HEK293 (cell line): ENCODE results near the gene CCDC141.
"Not testable (repeated sequence)": the region's sequence is repeated elsewhere in the genome, so short reads cannot be mapped to it uniquely, and the experiment has no call there.

ENCODE experiments used
- CTCF ChIA-PET: fragments of 350-600 bp; formaldehyde crosslinking; extraction: SDS; loops from one replicate; lab custom pipeline; 2021; ENCODE audit warnings: antibody characterized with exemption; lab: Yijun Ruan, JAX
- POLR2A ChIA-PET: fragments of 300-600 bp; formaldehyde crosslinking; extraction: SDS; loops from one replicate; lab custom pipeline; 2020; ENCODE audit warnings: antibody characterized with exemption, inconsistent platforms; lab: Yijun Ruan, JAX
- H3K27ac ChIP-seq: fragments of 200-500 bp; sonication (Bioruptor generic); 2 replicates; pipeline ENCODE4 v1.5.1; 2014; ENCODE audit warnings: low read depth, low read length, control low read depth, inconsistent platforms; ENCODE audit errors: extremely low read depth
- H3K36me3 ChIP-seq, 2 experiments: fragments of 200-500 bp in 1 of 2; sonication (Bioruptor generic) in 1 of 2; 1 replicate in 1 of 2; 2 replicates in 1 of 2; pipeline ENCODE4 v1.5.1; 2014 to 2017; ENCODE audit warnings: inconsistent platforms in 2 of 2, low read length in 2 of 2; ENCODE audit not compliant: control insufficient read depth in 2 of 2, insufficient read depth in 1 of 2
- H3K4me1 ChIP-seq: fragments of 200-500 bp; sonication (Bioruptor generic); 2 replicates; pipeline ENCODE4 v1.5.1; 2014; ENCODE audit warnings: mild to moderate bottlenecking, low read length, inconsistent platforms; ENCODE audit not compliant: control insufficient read depth, insufficient read depth
- H3K4me3 ChIP-seq: 2 replicates; pipeline ENCODE4 v1.5.1; 2011; ENCODE audit warnings: low read depth, mild to moderate bottlenecking, control low read depth, low read length, moderate library complexity
- H3K9me3 ChIP-seq: fragments of 200-500 bp; sonication (Bioruptor generic); 2 replicates; pipeline ENCODE4 v1.5.1; 2014; ENCODE audit warnings: low read depth, low read length, inconsistent platforms; ENCODE audit not compliant: control insufficient read depth, insufficient read depth
- CTCF ChIP-seq: fragments of 450-650 bp; formaldehyde crosslinking; IDR thresholded peaks from 2 replicates; pipeline ENCODE4 v1.5.1; 2016; ENCODE audit warnings: missing biosample characterization, missing genetic modification characterization
- GLI2 ChIP-seq: fragments of 450-650 bp; formaldehyde crosslinking; IDR thresholded peaks from 2 replicates; pipeline ENCODE4; 2017; ENCODE audit warnings: missing biosample characterization, missing genetic modification characterization, low read depth, borderline replicate concordance
- GLIS1 ChIP-seq: fragments of 450-650 bp; formaldehyde crosslinking; IDR thresholded peaks from 2 replicates; pipeline ENCODE4 v1.5.1; 2016; ENCODE audit warnings: missing biosample characterization, missing genetic modification characterization
- PRDM10 ChIP-seq: fragments of 450-650 bp; formaldehyde crosslinking; IDR thresholded peaks from 2 replicates; pipeline ENCODE4 v1.5.1; 2016; ENCODE audit warnings: missing biosample characterization, missing genetic modification characterization
- REST ChIP-seq: fragments of 450-650 bp; formaldehyde crosslinking; IDR thresholded peaks from 2 replicates; pipeline ENCODE4 v1.5.1; 2016; ENCODE audit warnings: missing biosample characterization, missing genetic modification characterization
- SCRT2 ChIP-seq: fragments of 450-650 bp; formaldehyde crosslinking; IDR thresholded peaks from 2 replicates; pipeline ENCODE4 v1.5.1; 2016; ENCODE audit warnings: missing biosample characterization, missing genetic modification characterization
- ZBTB8A ChIP-seq: fragments of 450-650 bp; formaldehyde crosslinking; IDR thresholded peaks from 2 replicates; pipeline ENCODE4 v1.5.1; 2016; ENCODE audit warnings: missing biosample characterization, missing genetic modification characterization
- ZFP37 ChIP-seq: fragments of 450-650 bp; formaldehyde crosslinking; IDR thresholded peaks from 2 replicates; pipeline ENCODE4 v1.5.1; 2016; ENCODE audit warnings: missing biosample characterization, missing genetic modification characterization
- ZIC2 ChIP-seq: fragments of 450-650 bp; formaldehyde crosslinking; IDR thresholded peaks from 2 replicates; pipeline ENCODE4 v1.5.1; 2016; ENCODE audit warnings: missing biosample characterization, missing genetic modification characterization
- ZNF140 ChIP-seq: fragments of 450-650 bp; formaldehyde crosslinking; IDR thresholded peaks from 2 replicates; pipeline ENCODE4 v1.5.1; 2016; ENCODE audit warnings: missing biosample characterization, missing genetic modification characterization
- ZNF155 ChIP-seq: fragments of 450-650 bp; formaldehyde crosslinking; IDR thresholded peaks from 2 replicates; pipeline ENCODE4 v1.5.1; 2016; ENCODE audit warnings: missing biosample characterization, missing genetic modification characterization
- ZNF266 ChIP-seq: fragments of 450-650 bp; formaldehyde crosslinking; IDR thresholded peaks from 2 replicates; pipeline ENCODE4 v1.5.1; 2016; ENCODE audit warnings: missing biosample characterization, missing genetic modification characterization, low read depth
- ZNF366 ChIP-seq: fragments of 450-650 bp; formaldehyde crosslinking; conservative IDR thresholded peaks from 2 replicates; pipeline ENCODE4 v1.5.1; 2016; ENCODE audit warnings: missing biosample characterization, missing genetic modification characterization
- ZNF394 ChIP-seq: fragments of 450-650 bp; formaldehyde crosslinking; IDR thresholded peaks from 2 replicates; pipeline ENCODE4 v1.5.1; 2016; ENCODE audit warnings: missing biosample characterization, missing genetic modification characterization, mild to moderate bottlenecking, moderate library complexity, borderline replicate concordance
- ZNF426 ChIP-seq: fragments of 450-650 bp; formaldehyde crosslinking; IDR thresholded peaks from 2 replicates; pipeline ENCODE4 v1.5.1; 2017; ENCODE audit warnings: missing biosample characterization, missing genetic modification characterization, mild to moderate bottlenecking, inconsistent platforms, moderate library complexity
- ZNF473 ChIP-seq: fragments of 450-650 bp; formaldehyde crosslinking; IDR thresholded peaks from 2 replicates; pipeline ENCODE4 v1.5.1; 2017; ENCODE audit warnings: missing biosample characterization, missing genetic modification characterization
- ZNF488 ChIP-seq: fragments of 450-650 bp; formaldehyde crosslinking; IDR thresholded peaks from 2 replicates; pipeline ENCODE4 v1.5.1; 2016; ENCODE audit warnings: missing biosample characterization, missing genetic modification characterization
- ZNF530 ChIP-seq: fragments of 450-650 bp; formaldehyde crosslinking; IDR thresholded peaks from 2 replicates; pipeline ENCODE4 v1.5.1; 2016; ENCODE audit warnings: low read depth, missing biosample characterization, missing genetic modification characterization
- ZNF548 ChIP-seq: fragments of 450-650 bp; formaldehyde crosslinking; IDR thresholded peaks from 2 replicates; pipeline ENCODE4 v1.5.1; 2016; ENCODE audit warnings: missing biosample characterization, missing genetic modification characterization
- ZNF555 ChIP-seq: fragments of 450-650 bp; formaldehyde crosslinking; conservative IDR thresholded peaks from 2 replicates; pipeline ENCODE4 v1.5.1; 2017; ENCODE audit warnings: missing biosample characterization, mild to moderate bottlenecking, missing genetic modification characterization, inconsistent platforms
- ZNF558 ChIP-seq: fragments of 450-650 bp; formaldehyde crosslinking; IDR thresholded peaks from 2 replicates; pipeline ENCODE4 v1.5.1; 2016; ENCODE audit warnings: missing biosample characterization, missing genetic modification characterization
- ZNF623 ChIP-seq: fragments of 450-650 bp; formaldehyde crosslinking; IDR thresholded peaks from 2 replicates; pipeline ENCODE4 v1.5.1; 2016; ENCODE audit warnings: missing biosample characterization, missing genetic modification characterization
- ZNF654 ChIP-seq: fragments of 450-650 bp; formaldehyde crosslinking; IDR thresholded peaks from 2 replicates; pipeline ENCODE4 v1.5.1; 2016; ENCODE audit warnings: low read depth, missing biosample characterization, missing genetic modification characterization
- ZNF791 ChIP-seq: fragments of 450-650 bp; formaldehyde crosslinking; IDR thresholded peaks from 2 replicates; pipeline ENCODE4 v1.5.1; 2016; ENCODE audit warnings: missing biosample characterization, missing genetic modification characterization

CCDC141 gene

GRCh38 chr2:178989424-178989823 lies 60.5 kb downstream of the CCDC141 start (continued):
- TF ChIP-seq REST (tag by site-specific recombination) (peak; percentile 22; the same call in 1 of the 2 replicates), ZNF266 (tag by site-specific recombination) (peak; percentile 57; the same call in 1 of the 2 replicates), ZNF426 (peak; percentile 74), ZNF555 (tag by site-specific recombination) (peak; percentile 73), ZNF558 (0 out of 2 replicates have a peak, but pooled peaks have one; percentile 28), ZNF140 (peak; percentile 48; the same call in 1 of the 2 replicates), ZBTB8A (tag by site-specific recombination) (peak; percentile 52; the same call in 1 of the 2 replicates), ZNF623 (tag by site-specific recombination) (peak; percentile 48), ZNF394 (peak; percentile 89), ZFP37 (tag by site-specific recombination) (0 out of 2 replicates have a peak, but pooled peaks have one; percentile 33)

- CTCF ChIA-PET, result interaction anchor here (0.6 kb wide), 1 partner anchor 286 kb away, joined by 3 read pairs; no protein-coding TSS in a partner anchor
- H3K4me3 ChIP-seq, H3K9me3 ChIP-seq, POLR2A ChIA-PET, H3K4me1 ChIP-seq, H3K27ac ChIP-seq, H3K36me3 ChIP-seq: not testable (repeated sequence)
Observed at GRCh38 chr2:178982652-178983051, 67.3 kb downstream of the CCDC141 start.

- no peak overlapping the region for H3K4me3 ChIP-seq
- ChIA-PET POLR2A (no interaction called here), CTCF (interaction anchor here (0.7 to 1.5 kb wide), 2 partner anchors 25 to 43 kb away, joined by 3 to 5 read pairs; no protein-coding TSS in a partner anchor)
- H3K9me3 ChIP-seq, result no peaks in the 10 kb centered on the region
- no peaks in the 10 kb centered on the region for H3K36me3 ChIP-seq
- TF ChIP-seq GLI2 (tag by site-specific recombination) (no peak), ZIC2 (no peak), ZNF426 (no peak), SCRT2 (no peak), ZNF654 (tag by site-specific recombination) (no peak), PRDM10 (tag by site-specific recombination) (no peak), ZNF366 (tag by site-specific recombination) (no peak), GLIS1 (tag by site-specific recombination) (no peak), CTCF (tag by site-specific recombination) (no peak), ZNF488 (tag by site-specific recombination) (no peak), ZNF791 (tag by site-specific recombination) (no peak), ZNF530 (tag by site-specific recombination) (no peak), ZNF548 (tag by site-specific recombination) (no peak), ZNF473 (tag by site-specific recombination) (no peak), ZNF155 (tag by site-specific recombination) (no peak)
- H3K27ac ChIP-seq, result no peak overlapping the region
- H3K4me1 ChIP-seq, result no peaks in the 10 kb centered on the region
Observed at GRCh38 chr2:178980815-178981214, 69.1 kb downstream of the CCDC141 start.
